GM12878 (cell line): ENCODE results near the gene PCLO. TPM values are rescaled to one million over a fixed set of nuclear protein-coding genes. Genes with fewer than 3 reads are reported as not detected.

Experiments used
- ATAC-seq: fragments of 200-7000 bp; cut with Tn5 transposase; 3 replicates; pipeline ENCODE4 v1.9.1; 2020; ENCODE audit warnings: mild to moderate bottlenecking, moderate library complexity
- BruUV-seq: library from RNA; stranded (reverse); fragments of 400-500 nt; replicated peaks from 2 replicates; lab custom pipeline; 2021; lab: Mats Ljungman, UMichigan
- CTCF ChIA-PET: fragments of 300-600 bp; sonication (Branson Sonifier 250); formaldehyde crosslinking; extraction: SDS; loops from one replicate; lab custom pipeline; 2021; ENCODE audit warnings: inconsistent platforms; lab: Yijun Ruan, JAX
- POLR2A ChIA-PET: fragments of 350-600 bp; formaldehyde crosslinking; extraction: SDS; loops from one replicate; lab custom pipeline; 2021; ENCODE audit warnings: inconsistent platforms; lab: Charles Lee
- RAD21 ChIA-PET: fragments of 300-600 bp; sonication (Branson Sonifier 250); formaldehyde crosslinking; loops from one replicate; lab custom pipeline; 2023; ENCODE audit warnings: antibody characterized with exemption; ENCODE audit not compliant: unreplicated experiment; lab: Charles Lee
- SMC1A ChIA-PET: fragments of 300-600 bp; sonication (Branson Sonifier 250); formaldehyde crosslinking; loops from one replicate; lab custom pipeline; 2023; ENCODE audit not compliant: unreplicated experiment, uncharacterized antibody; lab: Charles Lee
- DNase-seq: peaks from one replicate; pipeline ENCODE4 v3.0.0-alpha.2; 2011; ENCODE audit warnings: low read depth, low spot score
- FAIRE-seq: peaks from 3 replicates; lab custom pipeline; 2011; peaks lifted over from hg19 to GRCh38; lab: Jason Lieb, UNC
- H2AFZ ChIP-seq: 2 replicates; pipeline ENCODE4 v1.6.0; 2011; ENCODE audit warnings: low read depth, low read length, control low read depth; ENCODE audit not compliant: control insufficient read depth
- H3K27ac ChIP-seq: 2 replicates; pipeline ENCODE4 v1.5.1; 2011; ENCODE audit warnings: control low read depth; ENCODE audit not compliant: control insufficient read depth, insufficient read depth
- H3K27me3 ChIP-seq, 2 experiments: replicated peaks in 1 of 2; 2 replicates each; pipeline versions ENCODE4 v1.6.0 to v1.6.1; 2011; ENCODE audit warnings: low read length in 1 of 2; ENCODE audit not compliant: control insufficient read depth in 2 of 2, insufficient read depth in 2 of 2
- H3K36me3 ChIP-seq, 2 experiments: 2 replicates each; pipeline ENCODE4 v1.5.1; 2011; ENCODE audit warnings: low read length in 1 of 2; ENCODE audit not compliant: control insufficient read depth in 2 of 2, insufficient read depth in 2 of 2
- H3K4me1 ChIP-seq: 2 replicates; pipeline ENCODE4 v1.6.1; 2011; ENCODE audit warnings: mild to moderate bottlenecking, low read length, moderate library complexity, mixed read lengths; ENCODE audit not compliant: control insufficient read depth, insufficient read depth
- H3K4me2 ChIP-seq: 2 replicates; pipeline ENCODE4 v1.6.0; 2011; ENCODE audit warnings: control low read depth; ENCODE audit not compliant: control insufficient read depth, insufficient read depth
- H3K4me3 ChIP-seq: fragments of 200-600 bp; sonication (generic); 2 replicates; pipeline ENCODE4 v1.5.1; 2016
- H3K79me2 ChIP-seq: 2 replicates; pipeline ENCODE4 v1.6.0; 2011; ENCODE audit warnings: low read length; ENCODE audit not compliant: control insufficient read depth, insufficient read depth
- H3K9ac ChIP-seq: 2 replicates; pipeline ENCODE4 v1.8.0; 2011; ENCODE audit warnings: low read length, control low read depth, mixed read lengths; ENCODE audit not compliant: control insufficient read depth, insufficient read depth
- H3K9me3 ChIP-seq: replicated peaks from 3 replicates; pipeline ENCODE4 v1.5.1; 2011; ENCODE audit warnings: mild to moderate bottlenecking, low read length; ENCODE audit not compliant: control insufficient read depth, insufficient read depth
- H4K20me1 ChIP-seq: 2 replicates; pipeline ENCODE4 v1.6.0; 2011; ENCODE audit not compliant: control insufficient read depth, insufficient read depth
- JUND ChIP-seq: IDR thresholded peaks from 2 replicates; pipeline ENCODE4 v1.6.1; 2012; ENCODE audit warnings: low read depth, mild to moderate bottlenecking, low read length, improper control_type of control experiment, moderate library complexity
- MEF2B ChIP-seq: fragments of 450-650 bp; IDR thresholded peaks from 2 replicates; pipeline ENCODE4 v1.6.1; 2018; ENCODE audit warnings: mild to moderate bottlenecking, moderate library complexity; ENCODE audit not compliant: partially characterized antibody, poor library complexity, severe bottlenecking
- RAD21 ChIP-seq: IDR thresholded peaks from 2 replicates; pipeline ENCODE4 v1.6.1; 2011; ENCODE audit warnings: mild to moderate bottlenecking, low read depth, low read length, moderate library complexity; ENCODE audit not compliant: insufficient read depth
- SMC3 ChIP-seq: IDR thresholded peaks from 2 replicates; pipeline ENCODE4 v1.6.1; 2011; ENCODE audit warnings: low read length, improper control_type of control experiment, borderline replicate concordance
- ZBTB33 ChIP-seq: fragments of 450-650 bp; IDR thresholded peaks from 2 replicates; pipeline ENCODE4 v1.6.1; 2017; ENCODE audit warnings: mild to moderate bottlenecking
- WGBS: methylation state at CpG from one replicate; pipeline ENCODE4 v1.1.6; 2016; ENCODE audit warnings: low lambda C conversion rate; ENCODE audit not compliant: insufficient replicate concordance, insufficient coverage; ENCODE audit errors: missing lambda C conversion rate; 5-methylcytosine and 5-hydroxymethylcytosine counted together
- in situ Hi-C: fragments of 300-500 bp; cut with MboI; formaldehyde crosslinking; loops from 9 replicates; pipeline ENCODE4 v1.14.3; 2018; ENCODE audit warnings: mixed read lengths
- intact Hi-C: fragments of 100-400 bp; cut with micrococcal nuclease; formaldehyde crosslinking; loops from one replicate; pipeline ENCODE4 v1.14.2; 2022; ENCODE audit not compliant: unreplicated experiment
- polyA plus RNA-seq, 11 experiments: library from polyadenylated mRNA; depleted of rRNA in 4 of 11; unstranded in 6 of 11; stranded (reverse) in 5 of 11; fragments of >200 nt; fragmentation: Nextera tagmentation in 4 of 11; fragmentation: Illumina TruSeq in 1 of 11; extraction: Ambion mirVana in 4 of 11; extraction: Trizol in 1 of 11; gene quantifications; 1 replicate in 1 of 11; 2 replicates in 10 of 11; pipeline versions ENCODE4 v1.2.1 to v1.2.3, GENCODE V29; 2011 to 2016; ENCODE audit warnings: inconsistent platforms in 2 of 11, missing spikeins in 2 of 11, low read depth in 1 of 11
- total RNA-seq, 4 experiments: library from RNA; depleted of rRNA in 3 of 4; stranded (reverse); fragments of >200 nt in 3 of 4; fragmentation: Illumina TruSeq in 1 of 4; extraction: Trizol in 1 of 4; gene quantifications; 2 replicates each; pipeline versions ENCODE4 v1.2.1 to v1.2.3, GENCODE V29; 2013 to 2021
- TF ChIP-seq, protein P1 (sequence below), 3 experiments: IDR thresholded peaks in 2 of 3; conservative IDR thresholded peaks in 1 of 3; 2 replicates each; pipeline ENCODE4 v1.5.1; 2011; ENCODE audit warnings: low read depth in 3 of 3, low read length in 3 of 3, mild to moderate bottlenecking in 3 of 3, control low read depth in 2 of 3, moderate library complexity in 2 of 3, inconsistent platforms in 1 of 3, mixed read lengths in 1 of 3; ENCODE audit not compliant: control insufficient read depth in 2 of 3, insufficient read depth in 1 of 3; ENCODE audit errors: extremely low read depth in 1 of 3
- TF ChIP-seq, protein P2 (sequence below): IDR thresholded peaks from 2 replicates; pipeline ENCODE4 v1.6.1; 2012; ENCODE audit warnings: low read length, inconsistent platforms

PCLO gene
- total and polyA plus RNA-seq, 10 of the 15 experiments (the other 5 are each of a cell fraction or from before 2014, with no cell fraction given): 0.01 to 0.08 (median 0.03) TPM; not detected in 6

- in situ Hi-C loops (loop anchor here (5.0 to 10.0 kb wide), 4 partner anchors 125 to 1247 kb away; no protein-coding TSS in a partner anchor), intact Hi-C loops (loop anchor here (1.0 to 10.0 kb wide), 7 partner anchors 157 to 1247 kb away; no protein-coding TSS in a partner anchor)
- Histone ChIP-seq H3K4me3 (no peak overlapping the region), H3K9me3 (no peaks in the 10 kb centered on the region), H4K20me1 (no peaks in the 10 kb centered on the region), H3K79me2 (no peaks in the 10 kb centered on the region), H3K4me2 (no peak overlapping the region), H3K27ac (no peak overlapping the region), H3K36me3 (no peaks in the 10 kb centered on the region), H3K9ac (no peak overlapping the region), H3K4me1 (no peaks in the 10 kb centered on the region), H3K27me3 (no peaks in the 10 kb centered on the region), H2AFZ (no peak overlapping the region)
- no TSS peak for BruUV-seq
- TF ChIP-seq, protein P1, sequence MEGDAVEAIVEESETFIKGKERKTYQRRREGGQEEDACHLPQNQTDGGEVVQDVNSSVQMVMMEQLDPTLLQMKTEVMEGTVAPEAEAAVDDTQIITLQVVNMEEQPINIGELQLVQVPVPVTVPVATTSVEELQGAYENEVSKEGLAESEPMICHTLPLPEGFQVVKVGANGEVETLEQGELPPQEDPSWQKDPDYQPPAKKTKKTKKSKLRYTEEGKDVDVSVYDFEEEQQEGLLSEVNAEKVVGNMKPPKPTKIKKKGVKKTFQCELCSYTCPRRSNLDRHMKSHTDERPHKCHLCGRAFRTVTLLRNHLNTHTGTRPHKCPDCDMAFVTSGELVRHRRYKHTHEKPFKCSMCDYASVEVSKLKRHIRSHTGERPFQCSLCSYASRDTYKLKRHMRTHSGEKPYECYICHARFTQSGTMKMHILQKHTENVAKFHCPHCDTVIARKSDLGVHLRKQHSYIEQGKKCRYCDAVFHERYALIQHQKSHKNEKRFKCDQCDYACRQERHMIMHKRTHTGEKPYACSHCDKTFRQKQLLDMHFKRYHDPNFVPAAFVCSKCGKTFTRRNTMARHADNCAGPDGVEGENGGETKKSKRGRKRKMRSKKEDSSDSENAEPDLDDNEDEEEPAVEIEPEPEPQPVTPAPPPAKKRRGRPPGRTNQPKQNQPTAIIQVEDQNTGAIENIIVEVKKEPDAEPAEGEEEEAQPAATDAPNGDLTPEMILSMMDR (IDR thresholded peaks at IDR 0.05 in 2 of 3, conservative IDR thresholded peaks at IDR 0.05 in 1 of 3; ENCODE audit: control insufficient read depth in 2 of 3, extremely low read depth in 1 of 3, insufficient read depth in 1 of 3, low read depth in 3 of 3, low read length in 3 of 3): peak; percentile 55 to 72 (median 56)
- TF ChIP-seq SMC3: peak; percentile 42; the same call in 1 of the 2 replicates
- TF ChIP-seq, protein P2, sequence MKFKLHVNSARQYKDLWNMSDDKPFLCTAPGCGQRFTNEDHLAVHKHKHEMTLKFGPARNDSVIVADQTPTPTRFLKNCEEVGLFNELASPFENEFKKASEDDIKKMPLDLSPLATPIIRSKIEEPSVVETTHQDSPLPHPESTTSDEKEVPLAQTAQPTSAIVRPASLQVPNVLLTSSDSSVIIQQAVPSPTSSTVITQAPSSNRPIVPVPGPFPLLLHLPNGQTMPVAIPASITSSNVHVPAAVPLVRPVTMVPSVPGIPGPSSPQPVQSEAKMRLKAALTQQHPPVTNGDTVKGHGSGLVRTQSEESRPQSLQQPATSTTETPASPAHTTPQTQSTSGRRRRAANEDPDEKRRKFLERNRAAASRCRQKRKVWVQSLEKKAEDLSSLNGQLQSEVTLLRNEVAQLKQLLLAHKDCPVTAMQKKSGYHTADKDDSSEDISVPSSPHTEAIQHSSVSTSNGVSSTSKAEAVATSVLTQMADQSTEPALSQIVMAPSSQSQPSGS: no peak
- peak; percentile 80 for TF ChIP-seq RAD21
- no peak for TF ChIP-seq JUND
- peak; percentile 89 for TF ChIP-seq MEF2B
- no peak for TF ChIP-seq ZBTB33
- 9% methylated on average over 8 of the region's 8 CpGs for WGBS
- ChIA-PET CTCF (interaction anchor here (0.7 to 4.9 kb wide), 28 partner anchors 9 to 1265 kb away, joined by 3 to 56 read pairs (median 3); no protein-coding TSS in a partner anchor), SMC1A (interaction anchor here (0.6 to 4.2 kb wide), 21 partner anchors 9 to 1259 kb away, joined by 3 to 37 read pairs (median 4); no protein-coding TSS in a partner anchor), RAD21 (interaction anchor here (0.9 to 2.6 kb wide), 12 partner anchors 8 to 1230 kb away, joined by 3 to 15 read pairs (median 3); no protein-coding TSS in a partner anchor), POLR2A (no interaction called here)
- ATAC-seq (peak; percentile 56; the same call in 2 of the 3 replicates), DNase-seq (no peak), FAIRE-seq (peak; percentile 77)
Observed at GRCh38 chr7:82729172-82730030, 433.3 kb downstream of the PCLO start.
